Measurements from ENCODE around the gene KNDC1. TPM values are rescaled to one million over a fixed set of nuclear protein-coding genes. Genes with fewer than 3 reads are reported as not detected.
"Not testable (repeated sequence)": the region's sequence is repeated elsewhere in the genome, so short reads cannot be mapped to it uniquely, and the experiment has no call there.

Gene KNDC1
- total RNA-seq, 1 donor from 2014 or later = under 0.01 TPM

DNA sequence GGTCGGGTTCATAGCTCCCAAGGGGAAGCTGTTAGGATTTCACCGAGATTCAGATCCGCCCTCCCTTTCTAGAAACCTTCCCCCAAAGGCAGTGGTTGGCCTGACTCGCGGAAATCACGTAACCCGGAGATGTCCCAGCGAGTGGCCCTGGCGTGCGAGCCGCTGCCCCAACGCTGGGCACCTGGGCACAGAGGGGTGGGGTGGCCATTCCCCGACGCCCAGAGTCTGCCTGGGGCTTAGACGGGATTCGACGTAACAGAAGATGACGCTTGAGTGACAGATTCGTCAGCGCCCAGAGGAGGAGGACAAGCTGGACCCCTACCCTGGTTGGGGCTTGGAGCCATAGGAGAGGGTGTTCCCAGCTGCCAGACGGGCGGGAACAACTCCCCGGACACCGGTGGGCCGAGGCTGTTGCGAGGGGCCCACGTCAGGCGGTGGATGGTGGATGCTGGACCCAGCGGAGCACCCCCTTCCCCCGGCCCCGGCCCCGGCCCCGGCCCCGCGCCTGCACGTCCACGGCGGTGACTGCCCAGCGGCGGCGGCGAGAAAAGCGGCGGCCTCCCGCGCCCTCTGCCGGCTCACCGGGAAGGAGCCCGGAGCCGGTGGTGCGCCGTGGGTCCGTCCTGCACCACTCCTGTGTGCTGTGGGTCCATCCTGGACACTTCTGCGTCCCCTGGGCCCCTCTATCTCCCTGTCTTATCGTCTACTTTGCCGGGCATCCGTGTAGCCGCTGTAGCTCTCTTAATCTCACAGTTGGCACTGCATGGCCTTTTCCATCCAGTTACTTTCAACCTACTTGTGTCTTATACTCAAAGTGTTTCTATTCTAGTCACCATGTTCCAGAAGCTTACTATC is 35.4 kb upstream of the KNDC1 start:
- DNase-seq (ENCODE audit: low read depth in 2 of 2) = peak in 1 of 2 donors; percentile 38

GRCh38 chr10:133125901-133126300 is 34.1 kb upstream of the KNDC1 start:
- no peak for DNase-seq (ENCODE audit: low read depth in 2 of 2)

DNA sequence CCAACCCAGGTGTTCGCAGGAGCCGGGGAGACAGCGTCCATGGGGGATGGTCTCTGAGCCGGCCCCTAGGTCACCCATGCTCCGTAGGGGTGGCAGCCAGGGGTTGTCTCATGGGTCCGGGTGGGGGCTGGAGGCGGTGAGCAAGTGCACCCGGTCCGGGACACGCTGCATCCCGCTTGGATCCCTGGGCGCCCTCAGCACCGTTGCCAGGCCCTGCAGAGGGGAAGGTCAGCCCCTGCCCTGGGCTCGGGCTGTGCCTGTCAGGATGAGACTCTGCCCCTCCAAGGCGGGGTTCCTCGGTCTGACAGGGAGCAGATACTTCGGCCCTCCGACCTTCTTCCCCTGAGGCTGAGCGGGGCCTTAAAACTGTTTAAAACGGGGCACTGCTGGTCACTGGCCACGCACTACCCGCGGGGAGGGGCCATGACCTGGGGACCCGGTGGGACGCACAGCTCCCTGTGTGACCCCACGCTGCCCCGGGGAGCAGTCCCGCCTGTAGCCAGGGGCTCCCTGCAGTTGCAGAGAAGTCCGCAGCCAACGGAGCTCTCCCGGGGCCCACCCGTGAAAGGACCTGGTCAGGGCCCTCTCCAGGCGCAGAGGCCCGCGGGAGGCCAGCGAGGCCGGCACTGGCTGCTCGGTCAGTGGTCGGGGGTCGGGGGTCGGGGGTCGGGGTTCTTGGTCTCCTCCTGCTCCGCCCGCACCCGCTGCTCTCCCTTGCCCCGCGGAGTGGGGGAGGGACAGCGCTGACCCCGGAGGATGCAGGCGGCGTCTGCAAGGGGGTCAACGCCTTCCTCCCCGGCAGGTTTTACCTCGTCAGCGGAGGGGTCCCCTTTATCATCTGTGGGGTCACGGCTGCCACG is 33.4 kb upstream of the KNDC1 start:
- DNase-seq (ENCODE audit: low read depth in 2 of 2) = no peak

DNA sequence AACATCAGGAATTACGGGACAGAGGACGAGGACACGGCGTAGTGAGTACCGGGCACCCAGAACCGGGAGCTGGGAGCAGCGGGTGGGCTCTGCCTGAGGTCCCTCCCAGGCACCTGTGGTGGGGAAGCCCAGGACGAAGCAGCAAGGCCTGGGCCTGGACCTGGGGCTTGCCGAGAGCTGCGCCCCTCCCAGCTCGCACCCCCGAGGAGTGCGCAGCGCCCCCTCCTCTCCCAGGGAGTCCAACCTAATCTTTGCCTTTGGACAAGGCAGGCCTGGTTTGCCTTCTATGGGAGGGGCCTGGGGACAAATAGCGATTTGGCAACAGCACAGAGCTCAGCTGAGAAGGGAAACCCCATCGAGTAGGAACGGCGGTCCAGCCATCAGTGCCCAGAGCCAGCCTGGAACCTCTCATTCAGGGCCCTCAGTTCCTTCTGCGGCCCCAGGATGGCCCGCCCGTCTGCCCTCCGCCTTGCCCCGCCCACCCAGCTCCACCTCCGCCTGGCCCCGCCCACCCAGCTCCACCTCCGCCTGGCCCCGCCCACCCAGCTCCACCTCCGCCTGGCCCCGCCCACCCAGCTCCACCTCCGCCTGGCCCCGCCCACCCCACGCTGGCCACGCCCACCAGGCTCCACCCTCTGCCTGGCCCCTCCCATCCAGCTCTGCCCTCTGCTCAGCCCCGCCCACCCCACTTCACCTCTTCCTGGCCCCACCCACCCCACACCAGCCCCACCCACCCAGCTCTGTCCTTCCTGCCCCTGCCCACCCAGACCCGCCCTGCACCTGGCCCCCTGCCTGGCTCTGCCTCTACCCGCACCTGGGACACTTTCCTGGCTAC is 32.5 kb upstream of the KNDC1 start:
- DNase-seq (ENCODE audit: low read depth in 2 of 2) = no peak

DNA sequence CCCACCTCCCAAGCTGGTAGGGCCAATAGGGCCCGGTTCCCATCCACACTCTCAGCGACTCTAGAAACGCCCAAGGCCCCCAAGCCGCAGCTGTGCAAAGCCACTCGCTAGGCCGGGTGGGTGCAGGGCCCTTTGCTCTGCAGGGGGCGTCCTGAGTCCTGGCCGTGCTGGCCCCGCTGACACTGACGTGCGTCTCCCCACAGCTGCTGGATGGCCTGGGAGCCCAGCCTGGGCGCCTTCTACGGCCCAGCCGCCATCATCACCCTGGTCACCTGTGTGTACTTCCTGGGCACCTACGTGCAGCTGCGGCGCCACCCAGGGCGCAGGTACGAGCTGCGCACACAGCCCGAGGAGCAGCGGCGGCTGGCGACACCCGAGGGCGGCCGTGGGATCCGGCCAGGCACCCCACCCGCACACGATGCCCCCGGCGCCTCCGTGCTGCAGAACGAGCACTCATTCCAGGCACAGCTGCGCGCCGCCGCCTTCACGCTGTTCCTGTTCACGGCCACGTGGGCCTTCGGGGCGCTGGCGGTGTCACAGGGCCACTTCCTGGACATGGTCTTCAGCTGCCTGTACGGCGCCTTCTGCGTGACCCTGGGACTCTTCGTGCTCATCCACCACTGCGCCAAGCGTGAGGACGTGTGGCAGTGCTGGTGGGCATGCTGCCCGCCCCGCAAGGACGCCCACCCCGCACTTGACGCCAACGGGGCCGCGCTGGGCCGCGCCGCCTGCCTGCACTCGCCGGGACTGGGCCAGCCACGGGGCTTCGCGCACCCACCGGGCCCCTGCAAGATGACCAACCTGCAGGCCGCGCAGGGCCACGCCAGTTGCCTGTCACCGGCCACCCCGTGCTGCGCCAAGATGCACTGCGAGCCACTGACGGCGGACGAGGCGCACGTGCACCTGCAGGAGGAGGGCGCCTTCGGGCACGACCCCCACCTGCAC is 31.6 kb upstream of the KNDC1 start:
- no peak for DNase-seq (ENCODE audit: low read depth in 2 of 2)

DNA sequence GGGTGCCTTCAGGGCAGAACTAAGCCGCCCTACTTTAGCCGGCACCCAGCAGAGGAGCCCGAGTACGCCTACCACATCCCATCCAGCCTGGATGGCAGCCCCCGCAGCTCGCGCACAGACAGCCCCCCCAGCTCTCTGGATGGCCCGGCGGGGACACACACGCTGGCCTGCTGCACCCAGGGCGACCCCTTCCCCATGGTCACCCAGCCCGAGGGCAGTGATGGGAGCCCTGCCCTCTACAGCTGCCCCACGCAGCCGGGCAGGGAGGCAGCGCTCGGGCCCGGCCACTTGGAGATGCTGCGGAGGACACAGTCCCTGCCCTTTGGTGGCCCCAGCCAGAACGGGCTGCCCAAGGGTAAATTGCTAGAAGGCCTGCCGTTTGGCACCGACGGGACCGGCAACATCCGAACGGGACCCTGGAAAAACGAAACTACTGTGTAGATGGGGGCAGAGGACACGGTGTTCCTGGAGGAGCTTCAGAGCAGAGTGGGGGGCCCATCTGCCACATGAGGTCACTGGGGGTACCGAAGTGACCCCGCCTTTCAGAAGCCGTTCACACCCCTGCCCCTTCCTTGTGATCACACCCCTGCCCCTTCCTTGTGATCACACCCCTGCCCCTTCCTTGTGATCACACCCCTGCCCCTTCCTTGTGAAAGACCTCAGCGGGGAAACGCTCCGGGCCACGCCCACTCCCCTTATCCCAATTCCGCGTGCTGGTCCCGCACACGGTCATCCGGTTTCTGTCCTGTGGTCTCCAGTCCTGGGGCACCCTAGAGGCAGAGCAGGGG is 30.8 kb upstream of the KNDC1 start:
- no peak for DNase-seq (ENCODE audit: low read depth in 2 of 2)

- no peak for DNase-seq (ENCODE audit: low read depth in 2 of 2)
Observed at GRCh38 chr10:133129859-133130495, 30.0 kb upstream of the KNDC1 start.

DNA sequence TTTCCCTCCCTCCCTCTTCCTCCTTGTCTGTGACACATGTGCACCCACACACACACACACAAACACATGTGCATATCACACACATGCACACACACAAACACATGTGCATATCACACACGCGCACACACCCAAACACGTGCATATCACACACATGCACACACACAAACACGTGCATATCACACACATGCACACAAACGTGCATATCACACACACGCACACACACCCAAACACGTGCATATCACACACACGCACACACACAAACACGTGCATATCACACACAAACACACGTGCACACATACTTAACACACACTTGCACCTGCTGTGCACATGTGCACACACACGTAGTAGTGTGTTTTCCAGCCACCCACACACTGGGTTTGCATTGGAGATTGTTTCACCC is 29.4 kb upstream of the KNDC1 start:
- DNase-seq (ENCODE audit: low read depth in 2 of 2) = no peak

GRCh38 chr10:133131053-133131452 is 29.0 kb upstream of the KNDC1 start:
- no peak for DNase-seq (ENCODE audit: low read depth in 2 of 2)

DNA sequence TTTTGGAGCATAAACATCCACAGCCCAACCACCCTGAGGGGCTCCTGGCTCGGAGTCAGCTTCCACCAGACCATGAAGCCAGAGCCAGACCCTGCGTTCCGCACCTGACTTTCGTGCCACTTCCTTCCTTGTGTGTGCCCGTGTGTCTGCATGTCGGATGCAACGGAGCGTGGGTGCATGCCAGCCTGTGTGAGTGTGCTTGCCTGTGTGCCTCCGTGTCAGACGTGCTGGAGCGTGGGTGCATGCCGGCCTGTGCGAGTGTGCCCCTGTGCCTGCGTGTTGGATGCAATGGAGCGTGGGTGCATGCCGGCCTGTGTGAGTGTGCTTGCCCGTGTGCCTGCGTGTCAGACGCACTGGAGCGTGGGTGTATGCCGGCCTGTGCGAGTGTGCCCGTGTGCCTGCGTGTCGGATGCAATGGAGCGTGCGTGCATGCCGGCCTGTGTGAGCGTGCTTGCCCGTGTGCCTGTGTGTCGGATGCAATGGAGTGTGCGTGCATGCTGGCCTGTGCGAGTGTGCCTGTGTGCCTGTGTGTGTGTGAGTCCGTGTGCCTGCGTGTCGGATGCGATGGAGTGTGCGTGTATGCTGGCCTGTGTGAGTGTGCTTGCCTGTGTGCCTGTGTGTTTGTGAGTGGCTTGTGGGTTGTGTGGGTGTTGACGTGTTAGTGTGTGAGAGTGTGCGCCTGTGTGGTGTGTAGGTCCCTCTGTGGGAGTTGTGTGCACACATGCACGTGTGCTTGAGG is 28.1 kb upstream of the KNDC1 start:
- no peak for DNase-seq (ENCODE audit: low read depth in 2 of 2)

GRCh38 chr10:133132473-133133291 is 27.3 kb upstream of the KNDC1 start:
- no peak for DNase-seq (ENCODE audit: low read depth in 2 of 2)

DNA sequence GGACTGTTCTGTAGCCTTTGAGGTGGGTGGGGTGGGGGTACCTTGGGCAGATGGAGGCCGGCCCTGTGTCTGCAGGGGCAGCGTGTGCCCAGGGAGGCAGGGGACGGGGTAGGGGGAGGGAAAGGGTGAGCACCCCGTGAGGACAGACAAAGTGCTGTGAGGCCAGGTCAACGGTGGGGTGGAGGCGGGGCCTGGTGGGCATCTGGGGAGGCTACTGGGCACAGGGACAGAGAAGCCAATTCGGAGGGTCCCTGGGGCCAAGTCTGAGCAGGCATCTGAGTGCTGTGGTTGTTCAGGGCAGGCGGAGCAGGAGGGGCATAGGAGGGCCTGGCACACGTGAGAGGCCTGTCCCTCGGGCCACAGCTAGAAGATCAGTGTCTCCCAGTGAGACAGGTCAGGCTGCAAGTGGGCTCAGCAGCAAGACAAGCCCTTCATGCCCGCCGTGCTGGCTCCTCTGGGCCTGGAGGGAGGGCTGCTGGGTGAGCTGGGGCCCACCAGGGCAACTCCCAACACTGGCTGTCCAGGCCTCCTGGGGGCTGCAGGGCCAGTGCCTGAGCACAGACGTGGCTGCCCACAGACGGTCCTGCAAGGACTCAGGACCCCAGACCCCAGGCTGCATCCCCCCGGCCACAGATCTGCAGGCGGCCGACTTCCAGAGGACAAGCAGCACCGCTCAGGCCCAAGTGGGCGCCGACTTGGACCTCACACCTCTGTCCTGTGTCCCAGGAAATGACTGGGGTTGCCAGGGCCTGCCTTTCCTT is 26.4 kb upstream of the KNDC1 start:
- DNase-seq (ENCODE audit: low read depth in 2 of 2) = no peak

DNA sequence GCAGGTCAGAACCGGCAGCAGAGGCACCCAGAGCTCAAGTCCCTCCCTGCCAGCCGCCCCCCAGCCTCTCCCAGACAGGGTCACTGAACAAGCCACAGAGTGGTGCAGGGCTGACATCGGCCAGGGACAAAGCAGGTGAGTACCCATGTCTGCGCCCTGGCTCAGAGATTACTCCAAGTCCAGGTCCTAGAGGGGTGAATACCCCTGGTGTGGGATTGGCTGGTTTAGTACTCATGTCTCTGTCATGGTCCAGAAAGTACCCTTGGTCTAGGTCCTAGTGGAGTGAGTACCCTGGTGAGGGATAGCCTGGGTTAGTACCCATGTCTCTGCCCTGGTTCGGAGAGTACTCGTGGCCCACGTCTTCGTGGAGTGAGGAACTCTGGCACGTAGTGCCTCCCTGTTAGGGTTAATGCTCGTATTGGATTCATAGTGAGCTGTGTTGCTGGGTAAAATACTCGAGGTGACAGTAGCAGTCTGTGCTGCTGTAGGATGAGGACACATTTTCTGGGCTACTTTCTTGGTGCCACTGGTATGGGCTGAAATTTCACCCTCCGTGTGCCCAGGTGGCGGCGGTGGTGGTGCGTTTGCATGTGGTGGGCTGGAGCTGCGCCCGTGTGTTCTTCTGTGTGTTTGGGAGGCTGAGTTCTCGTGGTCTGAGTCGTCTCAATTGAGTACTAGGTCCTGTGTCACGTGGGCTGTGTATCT is 25.5 kb upstream of the KNDC1 start:
- DNase-seq (ENCODE audit: low read depth in 2 of 2) = no peak

- no peak for DNase-seq (ENCODE audit: low read depth in 2 of 2)
Observed at GRCh38 chr10:133135116-133135465, 24.9 kb upstream of the KNDC1 start.

GRCh38 chr10:133137486-133138145 is 22.4 kb upstream of the KNDC1 start:
- DNase-seq (ENCODE audit: low read depth in 2 of 2) = not testable (repeated sequence)

DNA sequence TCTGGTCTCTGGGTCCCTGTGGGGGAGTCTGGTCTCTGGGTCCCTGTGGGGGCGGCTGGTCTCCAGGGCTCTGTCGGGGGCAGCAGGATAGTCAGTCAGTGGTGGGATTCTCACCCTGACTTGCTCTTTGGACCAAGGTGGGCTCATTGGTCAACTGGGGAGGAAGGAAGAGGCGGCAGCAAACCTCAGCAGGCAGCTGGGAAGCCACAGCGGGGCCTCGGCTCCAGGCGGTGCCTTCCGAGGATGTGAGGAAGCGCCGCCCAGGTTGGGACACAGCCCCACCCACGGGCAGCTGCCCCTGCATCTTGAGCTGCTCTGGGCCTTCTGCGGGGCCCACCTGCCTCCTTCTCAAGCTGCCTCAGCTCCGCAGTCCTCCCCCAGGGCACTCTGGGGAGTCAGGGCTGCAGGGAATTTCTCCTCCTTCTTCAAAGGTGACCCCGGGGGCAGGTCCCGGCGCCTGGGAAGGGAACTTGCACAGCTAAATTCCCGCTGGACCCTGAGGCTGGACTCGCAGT is 20.4 kb upstream of the KNDC1 start:
- no peak for DNase-seq (ENCODE audit: low read depth in 2 of 2)
